Amniotic epithelial cell (primary cell): ENCODE results near the gene CIITA.
"Not testable (repeated sequence)": the region's sequence is repeated elsewhere in the genome, so short reads cannot be mapped to it uniquely, and the experiment has no call there.

Experiments
- DNase-seq: peaks from one replicate; pipeline ENCODE4 v3.0.0-alpha.2; 2010; ENCODE audit warnings: low read depth

The CIITA gene

GRCh38 chr16:10918294-10919002 lies 41.4 kb downstream of the CIITA start:
- peak; percentile 87 for DNase-seq

GRCh38 chr16:10919003-10919351 lies 42.0 kb downstream of the CIITA start:
- DNase-seq = no peak

- DNase-seq = no peak
Measured at GRCh38 chr16:10920726-10921427, 43.9 kb downstream of the CIITA start.

GRCh38 chr16:10921536-10922327 lies 44.7 kb downstream of the CIITA start:
- DNase-seq = no peak

GRCh38 chr16:10922328-10923145 lies 45.5 kb downstream of the CIITA start:
- no peak for DNase-seq

- DNase-seq = no peak
Measured at GRCh38 chr16:10923146-10923649, 46.2 kb downstream of the CIITA start.

- no peak for DNase-seq
Measured at GRCh38 chr16:10923650-10924214, 46.7 kb downstream of the CIITA start.

- DNase-seq = not testable (repeated sequence)
Measured at GRCh38 chr16:10925285-10925684, 48.3 kb downstream of the CIITA start.

GRCh38 chr16:10926094-10926493 lies 49.1 kb downstream of the CIITA start:
- no peak for DNase-seq

- no peak for DNase-seq
Measured at GRCh38 chr16:10926867-10927266, 49.9 kb downstream of the CIITA start.

- DNase-seq = no peak
Measured at GRCh38 chr16:10927497-10928112, 50.6 kb downstream of the CIITA start.

GRCh38 chr16:10929097-10929496 lies 52.1 kb downstream of the CIITA start:
- DNase-seq = not testable (repeated sequence)

- no peak for DNase-seq
Measured at GRCh38 chr16:10929853-10930754, 53.1 kb downstream of the CIITA start.

GRCh38 chr16:10930755-10931093 lies 53.7 kb downstream of the CIITA start:
- DNase-seq = no peak

GRCh38 chr16:10931134-10931533 lies 54.1 kb downstream of the CIITA start:
- DNase-seq = no peak

GRCh38 chr16:10931977-10932632 lies 55.1 kb downstream of the CIITA start:
- DNase-seq = no peak

- DNase-seq = peak; percentile 44
Measured at GRCh38 chr16:10932959-10933710, 56.1 kb downstream of the CIITA start.

- no peak for DNase-seq
Measured at GRCh38 chr16:10933865-10934264, 56.9 kb downstream of the CIITA start.
